Trophoblast cell (in vitro differentiated cells and primary cell): ENCODE results near the gene SFR1. TPM values are rescaled to one million over a fixed set of nuclear protein-coding genes. Genes with fewer than 3 reads are reported as not detected.

ENCODE experiments used
- DNase-seq, 2 donors: peaks; one replicate each; pipeline ENCODE4 v3.0.0-alpha.2; 2016
- H2AFZ ChIP-seq: 2 replicates; pipeline ENCODE4 v1.6.1; 2013; ENCODE audit warnings: low read length, moderate library complexity, mild to moderate bottlenecking; ENCODE audit not compliant: insufficient read depth, poor library complexity
- H2AK5ac ChIP-seq: 2 replicates; pipeline ENCODE4 v1.6.1; 2013; ENCODE audit warnings: mild to moderate bottlenecking, low read length
- H2BK120ac ChIP-seq: 2 replicates; pipeline ENCODE4 v1.6.1; 2013; ENCODE audit warnings: low read length, mild to moderate bottlenecking, moderate library complexity; ENCODE audit not compliant: insufficient read depth, poor library complexity
- H2BK12ac ChIP-seq: 2 replicates; pipeline ENCODE4 v1.6.1; 2013; ENCODE audit warnings: mild to moderate bottlenecking, low read length, moderate library complexity
- H2BK5ac ChIP-seq: 2 replicates; pipeline ENCODE4 v1.6.1; 2013; ENCODE audit warnings: low read length, low read depth, moderate library complexity, mild to moderate bottlenecking; ENCODE audit not compliant: poor library complexity
- H3K14ac ChIP-seq: 2 replicates; pipeline ENCODE4 v1.6.1; 2013; ENCODE audit warnings: mild to moderate bottlenecking, low read length
- H3K18ac ChIP-seq: 2 replicates; pipeline ENCODE4 v1.6.1; 2013; ENCODE audit warnings: mild to moderate bottlenecking, low read length
- H3K23ac ChIP-seq: 2 replicates; pipeline ENCODE4 v1.6.1; 2013; ENCODE audit warnings: low read length
- H3K27ac ChIP-seq: 2 replicates; pipeline ENCODE4 v1.5.1; 2013; ENCODE audit warnings: low read depth, mild to moderate bottlenecking, inconsistent platforms, low read length, moderate library complexity
- H3K27me3 ChIP-seq: 2 replicates; pipeline ENCODE4 v1.6.1; 2013; ENCODE audit warnings: inconsistent platforms, mild to moderate bottlenecking, low read length, moderate library complexity; ENCODE audit not compliant: insufficient read depth
- H3K36me3 ChIP-seq, 2 experiments: 1 replicate in 1 of 2; 2 replicates in 1 of 2; pipeline ENCODE4 v1.6.1; 2013; ENCODE audit warnings: low read length in 2 of 2, mild to moderate bottlenecking in 2 of 2, moderate library complexity in 1 of 2; ENCODE audit not compliant: insufficient read depth in 2 of 2, control insufficient read depth in 1 of 2
- H3K4ac ChIP-seq: 2 replicates; pipeline ENCODE4 v1.6.1; 2013; ENCODE audit warnings: low read depth, mild to moderate bottlenecking, low read length, moderate library complexity
- H3K4me1 ChIP-seq, 2 experiments: 1 replicate in 1 of 2; 2 replicates in 1 of 2; pipeline ENCODE4 v1.6.1; 2013; ENCODE audit warnings: low read length in 2 of 2, mild to moderate bottlenecking in 2 of 2, moderate library complexity in 1 of 2; ENCODE audit not compliant: insufficient read depth in 2 of 2, control insufficient read depth in 1 of 2
- H3K4me2 ChIP-seq: 2 replicates; pipeline ENCODE4 v1.6.1; 2013; ENCODE audit warnings: inconsistent platforms, mild to moderate bottlenecking, low read length, moderate library complexity
- H3K4me3 ChIP-seq: 2 replicates; pipeline ENCODE4 v1.5.1; 2013; ENCODE audit warnings: mild to moderate bottlenecking, low read depth, low read length, inconsistent platforms
- H3K79me1 ChIP-seq: one replicate; pipeline ENCODE4 v1.6.1; 2013; ENCODE audit warnings: low read length
- H3K79me2 ChIP-seq: 2 replicates; pipeline ENCODE4 v1.6.1; 2013; ENCODE audit warnings: low read length, mild to moderate bottlenecking; ENCODE audit not compliant: control insufficient read depth, insufficient read depth, poor library complexity
- H3K9ac ChIP-seq: 2 replicates; pipeline ENCODE4 v1.6.1; 2013; ENCODE audit warnings: mild to moderate bottlenecking, low read length
- H3K9me3 ChIP-seq: 2 replicates; pipeline ENCODE4 v1.6.1; 2013; ENCODE audit warnings: low read depth, mild to moderate bottlenecking, control low read depth, inconsistent platforms, low read length; ENCODE audit not compliant: insufficient read depth
- H4K12ac ChIP-seq: 2 replicates; pipeline ENCODE4 v1.6.1; 2013; ENCODE audit warnings: low read depth, mild to moderate bottlenecking, low read length, moderate library complexity
- H4K8ac ChIP-seq: 2 replicates; pipeline ENCODE4 v1.6.1; 2013; ENCODE audit warnings: low read depth, mild to moderate bottlenecking, low read length, moderate library complexity
- H4K91ac ChIP-seq: one replicate; pipeline ENCODE4 v1.6.1; 2013; ENCODE audit warnings: low read depth, mild to moderate bottlenecking, low read length, moderate library complexity
- WGBS: extraction: QIAGEN DNeasy Blood & Tissue Kit; methylation state at CpG from one replicate; pipeline ENCODE4 v1.1.7; 2013; ENCODE audit warnings: missing lambda C conversion rate; ENCODE audit not compliant: insufficient read length, insufficient coverage; ENCODE audit errors: extremely low coverage; 5-methylcytosine and 5-hydroxymethylcytosine counted together
- polyA plus RNA-seq: library from polyadenylated mRNA; stranded (reverse); fragments of 200-250 nt; gene quantifications from 2 replicates; pipeline ENCODE4 v1.2.3, GENCODE V29; 2013

Gene SFR1, protein sequence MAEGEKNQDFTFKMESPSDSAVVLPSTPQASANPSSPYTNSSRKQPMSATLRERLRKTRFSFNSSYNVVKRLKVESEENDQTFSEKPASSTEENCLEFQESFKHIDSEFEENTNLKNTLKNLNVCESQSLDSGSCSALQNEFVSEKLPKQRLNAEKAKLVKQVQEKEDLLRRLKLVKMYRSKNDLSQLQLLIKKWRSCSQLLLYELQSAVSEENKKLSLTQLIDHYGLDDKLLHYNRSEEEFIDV
- 5.6 and 5.8 TPM in 2 replicates for polyA plus RNA-seq

DNA sequence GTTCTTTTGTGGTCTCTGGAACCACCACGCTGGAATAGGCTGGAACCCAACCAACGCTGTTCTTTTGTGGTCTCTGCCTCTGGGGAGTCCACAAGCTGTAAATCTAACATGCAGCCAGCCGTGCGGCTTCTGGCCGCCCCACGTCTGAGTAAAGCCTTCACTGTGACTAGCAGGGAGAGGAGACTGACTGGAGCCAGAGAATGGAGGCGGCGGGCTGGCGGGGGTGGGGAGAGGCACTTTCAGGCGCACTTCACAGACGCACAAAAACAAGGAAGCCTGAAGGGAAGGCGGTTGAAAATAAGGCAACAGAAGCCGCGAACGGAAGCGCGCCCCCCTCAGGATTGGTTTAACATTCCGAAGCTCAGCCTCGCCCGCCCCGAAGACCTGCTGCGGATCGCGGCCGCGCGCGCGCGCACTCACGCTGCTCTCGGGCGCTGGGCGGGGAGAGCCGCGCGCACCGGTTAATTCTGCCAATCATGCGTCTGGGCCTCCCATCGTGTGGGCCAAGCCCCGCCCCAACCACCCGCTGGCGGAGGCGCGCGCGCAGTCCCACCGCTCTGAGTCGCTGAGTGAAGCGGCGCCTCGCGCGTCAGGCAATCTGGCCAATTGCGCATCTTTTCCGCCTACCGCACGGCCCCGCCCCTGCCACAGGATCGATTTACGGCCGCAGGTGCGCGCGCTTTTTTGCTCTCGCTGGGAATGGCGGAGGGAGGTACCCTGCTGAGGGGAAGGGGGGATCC, at the start of gene SFR1:
Gene SFR1 (plus strand): TSS at position 687 of the 740 bp plus-strand sequence. CDS start 13 bp downstream, at position 700.
- peak; percentile 99 for DNase-seq
- no CpG with 5 or more reads among the region's 67 CpGs for WGBS
- H3K14ac ChIP-seq = peak within 1 kb of the TSS; percentile 92
- H4K91ac ChIP-seq = peak within 1 kb of the TSS; percentile 98
- H2BK12ac ChIP-seq = no peak within 1 kb of the TSS
- H3K9me3 ChIP-seq = no peaks in the 10 kb centered on the region
- peak within 1 kb of the TSS; percentile 92 for H3K4me3 ChIP-seq
- no peak within 1 kb of the TSS for H3K23ac ChIP-seq
- H2AK5ac ChIP-seq = no peak within 1 kb of the TSS
- H3K18ac ChIP-seq = peak within 1 kb of the TSS; percentile 95
- H3K4me2 ChIP-seq = peak within 1 kb of the TSS; percentile 97
- H3K27ac ChIP-seq = peak within 1 kb of the TSS; percentile 99
- H2BK120ac ChIP-seq = peak within 1 kb of the TSS; percentile 94
- no peaks in the 10 kb centered on the region for H3K27me3 ChIP-seq
- H3K79me1 ChIP-seq = peaks cover 11% of the 10 kb centered on the region
- H3K4ac ChIP-seq = peak within 1 kb of the TSS; percentile 70
- peak within 1 kb of the TSS; percentile 94 for H3K9ac ChIP-seq
- H3K79me2 ChIP-seq = peaks cover 3% of the 10 kb centered on the region
- H3K36me3 ChIP-seq = no peaks in the 10 kb centered on the region
- H2BK5ac ChIP-seq = peak within 1 kb of the TSS; percentile 95
- H4K12ac ChIP-seq = peak within 1 kb of the TSS; percentile 94
- H4K8ac ChIP-seq = peak within 1 kb of the TSS; percentile 91
- H3K4me1 ChIP-seq = peaks cover 0 to 2% of the 10 kb centered on the region in 2 experiments
- peak within 1 kb of the TSS; percentile 84 for H2AFZ ChIP-seq

DNA sequence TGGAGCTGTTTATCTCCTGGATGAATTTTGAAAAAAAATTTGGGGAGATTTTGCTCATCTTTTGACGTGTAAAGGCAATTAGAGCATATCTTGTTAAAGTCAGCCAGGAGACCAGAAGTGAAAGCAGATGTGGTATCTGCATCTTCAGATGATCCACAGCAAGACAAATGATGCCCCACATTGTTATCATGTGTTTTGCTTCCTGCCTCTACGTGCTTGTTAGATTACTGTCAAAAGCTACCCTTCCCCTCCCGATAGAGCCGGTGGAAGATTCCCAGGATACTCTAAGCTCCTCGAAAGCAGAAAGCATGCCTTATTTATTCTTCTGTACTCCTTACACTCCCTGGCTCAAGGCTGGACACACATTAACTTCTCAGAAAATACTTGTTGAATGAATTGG, 49.2 kb upstream of the SFR1 start:
- no peak overlapping the region for H3K27ac ChIP-seq
- no peak overlapping the region for H2AK5ac ChIP-seq
- H4K91ac ChIP-seq = no peak overlapping the region
- H3K79me1 ChIP-seq = no peaks in the 10 kb centered on the region
- H2BK5ac ChIP-seq = no peak overlapping the region
- H2BK12ac ChIP-seq = no peak overlapping the region
- H3K36me3 ChIP-seq = no peaks in the 10 kb centered on the region
- no peak overlapping the region for H3K18ac ChIP-seq
- no peaks in the 10 kb centered on the region for H3K4me1 ChIP-seq
- no peaks in the 10 kb centered on the region for H3K9me3 ChIP-seq
- no peak overlapping the region for H3K4ac ChIP-seq
- no peak overlapping the region for H3K4me3 ChIP-seq
- no CpG with 5 or more reads among the region's 5 CpGs for WGBS
- H3K9ac ChIP-seq = no peak overlapping the region
- no peak overlapping the region for H2AFZ ChIP-seq
- H3K4me2 ChIP-seq = no peak overlapping the region
- H3K14ac ChIP-seq = no peak overlapping the region
- no peak overlapping the region for H4K8ac ChIP-seq
- no peak for DNase-seq
- H2BK120ac ChIP-seq = no peak overlapping the region
- no peaks in the 10 kb centered on the region for H3K79me2 ChIP-seq
- H3K23ac ChIP-seq = no peak overlapping the region
- no peaks in the 10 kb centered on the region for H3K27me3 ChIP-seq
- H4K12ac ChIP-seq = no peak overlapping the region

DNA sequence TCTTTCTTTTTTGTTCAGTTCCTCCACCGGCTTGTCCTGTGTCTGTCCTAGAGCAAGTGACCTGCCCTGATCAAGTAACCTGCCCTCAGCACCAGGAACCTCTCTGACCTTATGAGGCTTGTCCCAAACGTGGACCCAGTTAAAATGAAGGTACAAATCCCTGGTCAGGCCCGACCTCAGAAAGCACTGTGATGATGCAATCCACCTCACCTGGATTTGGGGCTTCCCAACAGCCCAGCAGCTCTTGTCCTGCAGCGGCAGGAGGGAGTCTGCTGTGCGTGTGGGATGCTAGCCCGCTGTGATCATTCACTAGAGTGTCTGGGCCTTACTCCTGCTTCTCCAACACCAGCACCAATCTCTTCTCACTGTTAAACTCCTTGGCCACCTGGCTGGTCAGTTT, 47.5 kb upstream of the SFR1 start:
- Histone ChIP-seq H3K9ac (no peak overlapping the region), H3K27ac (no peak overlapping the region), H4K8ac (no peak overlapping the region), H3K4me2 (no peak overlapping the region), H3K14ac (no peak overlapping the region), H3K18ac (no peak overlapping the region), H4K12ac (no peak overlapping the region), H3K23ac (no peak overlapping the region), H2BK5ac (no peak overlapping the region), H3K79me1 (no peaks in the 10 kb centered on the region), H3K27me3 (no peaks in the 10 kb centered on the region), H4K91ac (no peak overlapping the region), H3K9me3 (no peaks in the 10 kb centered on the region), H2BK120ac (no peak overlapping the region), H3K79me2 (no peaks in the 10 kb centered on the region), H3K4me3 (no peak overlapping the region), H3K4me1 (no peaks in the 10 kb centered on the region), H2AK5ac (no peak overlapping the region), H2BK12ac (no peak overlapping the region), H2AFZ (no peak overlapping the region), H3K36me3 (no peaks in the 10 kb centered on the region), H3K4ac (no peak overlapping the region)
- WGBS = no CpG with 5 or more reads among the region's 6 CpGs
- no peak for DNase-seq

- Histone ChIP-seq H3K14ac (no peak overlapping the region), H3K4me2 (no peak overlapping the region), H3K9me3 (no peaks in the 10 kb centered on the region), H4K12ac (no peak overlapping the region), H3K36me3 (no peaks in the 10 kb centered on the region), H3K79me2 (no peaks in the 10 kb centered on the region), H3K4me3 (no peak overlapping the region), H2AK5ac (no peak overlapping the region), H2AFZ (no peak overlapping the region), H4K8ac (no peak overlapping the region), H3K4ac (no peak overlapping the region), H3K27me3 (no peaks in the 10 kb centered on the region), H3K4me1 (peaks cover 0 to 4% of the 10 kb centered on the region in 2 experiments), H3K27ac (no peak overlapping the region), H4K91ac (no peak overlapping the region), H3K23ac (no peak overlapping the region), H3K9ac (no peak overlapping the region), H3K79me1 (peaks cover 4% of the 10 kb centered on the region), H3K18ac (no peak overlapping the region), H2BK5ac (no peak overlapping the region), H2BK12ac (no peak overlapping the region), H2BK120ac (no peak overlapping the region)
- no peak for DNase-seq
- WGBS = no CpG with 5 or more reads among the region's 3 CpGs
Measured at GRCh38 chr10:104076743-104077160, 45.2 kb upstream of the SFR1 start.
